NCI-H1092 (cell line): ENCODE results near the gene UMODL1.

Source experiments
- DNase-seq: peaks from one replicate; lab custom pipeline; 2025; lab: John Stamatoyannopoulos, UW

UMODL1 gene

GRCh38 chr21:42071146-42071737 lies at the start of gene UMODL1:
TSS of gene UMODL1 (plus strand) at chr21:42071317. CDS start at chr21:42071317, 0 bp downstream.
- DNase-seq = no peak

GRCh38 chr21:42021371-42022090 lies 49.6 kb upstream of the UMODL1 start:
- DNase-seq = peak; percentile 75

- DNase-seq = no peak
Measured at GRCh38 chr21:42022091-42022430, 49.1 kb upstream of the UMODL1 start.

GRCh38 chr21:42022906-42023305 lies 48.2 kb upstream of the UMODL1 start:
- DNase-seq = no peak

GRCh38 chr21:42025376-42026081 lies 45.6 kb upstream of the UMODL1 start:
- no peak for DNase-seq

GRCh38 chr21:42026082-42026435 lies 45.1 kb upstream of the UMODL1 start:
- DNase-seq = no peak

- no peak for DNase-seq
Measured at GRCh38 chr21:42027085-42027821, 43.9 kb upstream of the UMODL1 start.

GRCh38 chr21:42027822-42028765 lies 43.0 kb upstream of the UMODL1 start:
- DNase-seq = no peak

GRCh38 chr21:42028766-42029425 lies 42.2 kb upstream of the UMODL1 start:
- no peak for DNase-seq

- DNase-seq = no peak
Measured at GRCh38 chr21:42030311-42030710, 40.8 kb upstream of the UMODL1 start.

- no peak for DNase-seq
Measured at GRCh38 chr21:42031241-42031640, 39.9 kb upstream of the UMODL1 start.

GRCh38 chr21:42031816-42032215 lies 39.3 kb upstream of the UMODL1 start:
- DNase-seq = peak; percentile 25

GRCh38 chr21:42032266-42032665 lies 38.9 kb upstream of the UMODL1 start:
- no peak for DNase-seq

GRCh38 chr21:42032968-42033367 lies 38.1 kb upstream of the UMODL1 start:
- no peak for DNase-seq

- no peak for DNase-seq
Measured at GRCh38 chr21:42036313-42036712, 34.8 kb upstream of the UMODL1 start.

GRCh38 chr21:42037516-42037915 lies 33.6 kb upstream of the UMODL1 start:
- DNase-seq = no peak

GRCh38 chr21:42037943-42038342 lies 33.2 kb upstream of the UMODL1 start:
- no peak for DNase-seq

- DNase-seq = no peak
Measured at GRCh38 chr21:42038393-42038792, 32.7 kb upstream of the UMODL1 start.

GRCh38 chr21:42038826-42039425 lies 32.2 kb upstream of the UMODL1 start:
- DNase-seq = no peak

GRCh38 chr21:42039470-42039901 lies 31.6 kb upstream of the UMODL1 start:
- DNase-seq = no peak
